K562 (cell line): ENCODE measurements around the gene NUBPL. TPM values are rescaled to one million over a fixed set of nuclear protein-coding genes. Genes with fewer than 3 reads are reported as not detected.

Experiments
- ATAC-seq: fragments of 200-7000 bp; cut with Tn5 transposase; 3 replicates; pipeline ENCODE4 v1.9.1; 2020; ENCODE audit warnings: moderate library complexity
- BruUV-seq: library from RNA; stranded (reverse); fragments of 400-500 nt; replicated peaks from 2 replicates; lab custom pipeline; 2021; lab: Mats Ljungman, UMichigan
- CTCF ChIA-PET: fragments of 300-600 bp; formaldehyde crosslinking; extraction: SDS; loops from one replicate; lab custom pipeline; 2021; ENCODE audit warnings: low intra/inter-chr PET ratio; lab: Yijun Ruan, JAX
- POLR2A ChIA-PET: fragments of 300-600, 350-650 bp; sonication (Branson Sonifier 250); formaldehyde crosslinking; extraction: SDS; loops from one replicate; lab custom pipeline; 2021; ENCODE audit warnings: antibody characterized with exemption, inconsistent platforms; lab: Yijun Ruan, JAX
- DNase-seq, 4 experiments: peaks; one replicate each; pipeline versions ENCODE4 v3.0.0 to v3.0.0-alpha.2; 2011 to 2018; ENCODE audit warnings: low spot score in 3 of 4, mixed read lengths in 3 of 4; ENCODE audit errors: extremely low read depth in 1 of 4
- FAIRE-seq: peaks from 2 replicates; lab custom pipeline; 2011; peaks lifted over from hg19 to GRCh38; lab: Jason Lieb, UNC
- H2AFZ ChIP-seq: 2 replicates; pipeline ENCODE4 v1.6.0; 2011; ENCODE audit warnings: low read depth, low read length, control low read depth, inconsistent platforms
- H3K27ac ChIP-seq: fragments of 200-600 bp; 3 replicates; pipeline ENCODE4 v1.8.0; 2011; ENCODE audit warnings: low read depth, mild to moderate bottlenecking, control low read depth, inconsistent platforms, low read length, moderate library complexity, mixed read lengths; ENCODE audit errors: extremely low read depth
- H3K27me3 ChIP-seq, 2 experiments: fragments of 300-600 bp in 1 of 2; 2 replicates in 1 of 2; 3 replicates in 1 of 2; pipeline versions ENCODE4 v1.6.0 to v1.8.0; 2011; ENCODE audit warnings: inconsistent platforms in 2 of 2, low read length in 2 of 2, mild to moderate bottlenecking in 1 of 2, mixed read lengths in 1 of 2, moderate library complexity in 1 of 2; ENCODE audit not compliant: control insufficient read depth in 2 of 2, insufficient read depth in 2 of 2
- H3K36me3 ChIP-seq: fragments of 300-600 bp; 3 replicates; pipeline ENCODE4 v1.8.0; 2011; ENCODE audit warnings: mild to moderate bottlenecking, low read length, inconsistent platforms; ENCODE audit not compliant: control insufficient read depth, insufficient read depth
- H3K4me1 ChIP-seq, 2 experiments: fragments of 200-600 bp in 1 of 2; replicated peaks in 1 of 2; 2 replicates in 1 of 2; 3 replicates in 1 of 2; pipeline versions ENCODE4 v1.5.1 to v1.8.0; 2011; ENCODE audit warnings: inconsistent platforms in 2 of 2, low read length in 2 of 2, mild to moderate bottlenecking in 1 of 2, mixed read lengths in 1 of 2, moderate library complexity in 1 of 2; ENCODE audit not compliant: control insufficient read depth in 2 of 2, insufficient read depth in 2 of 2
- H3K4me2 ChIP-seq: 2 replicates; pipeline ENCODE4 v1.6.1; 2011; ENCODE audit warnings: low read length, control low read depth, inconsistent platforms, mixed read lengths; ENCODE audit not compliant: insufficient read depth
- H3K4me3 ChIP-seq: fragments of 200-600 bp; sonication (generic), shearing (Covaris generic); 2 replicates; pipeline ENCODE4 v1.5.1; 2016; ENCODE audit warnings: control low read depth, inconsistent platforms
- H3K79me2 ChIP-seq: fragments of 200-600 bp; 3 replicates; pipeline ENCODE4 v1.8.0; 2011; ENCODE audit warnings: low read length, inconsistent platforms; ENCODE audit not compliant: control insufficient read depth, insufficient read depth
- H3K9ac ChIP-seq, 2 experiments: 2 replicates each; pipeline versions ENCODE4 v1.6.0 to v1.6.1; 2011; ENCODE audit warnings: low read depth in 2 of 2, low read length in 2 of 2, control low read depth in 1 of 2, inconsistent platforms in 1 of 2, mild to moderate bottlenecking in 1 of 2, mixed read lengths in 1 of 2; ENCODE audit not compliant: insufficient read depth in 1 of 2
- H3K9me1 ChIP-seq: one replicate; pipeline ENCODE4 v1.6.0; 2011; ENCODE audit warnings: inconsistent platforms, mild to moderate bottlenecking, low read length, moderate library complexity; ENCODE audit not compliant: control insufficient read depth, insufficient read depth
- H3K9me3 ChIP-seq: replicated peaks from 2 replicates; pipeline ENCODE4 v1.5.1; 2011; ENCODE audit warnings: low read depth, low read length, inconsistent platforms; ENCODE audit not compliant: control insufficient read depth, insufficient read depth
- H4K20me1 ChIP-seq: replicated peaks from 2 replicates; pipeline ENCODE4 v1.6.1; 2011; ENCODE audit warnings: low read length, inconsistent platforms, mixed read lengths; ENCODE audit not compliant: control insufficient read depth, insufficient read depth
- CBX8 ChIP-seq: fragments of 200-600 bp; sonication (generic); IDR thresholded peaks from 2 replicates; pipeline ENCODE4 v1.6.1; 2012; ENCODE audit warnings: borderline replicate concordance, mixed run types, low read depth, mild to moderate bottlenecking, moderate library complexity, mixed read lengths, low read length, control low read depth, inconsistent platforms; ENCODE audit not compliant: poor library complexity, severe bottlenecking; ENCODE audit errors: extremely low read depth
- CHCHD3 ChIP-seq: fragments of 250-450 bp; sonication (Bioruptor Pico); IDR thresholded peaks from 2 replicates; pipeline ENCODE4 v2.1.2; 2022; ENCODE audit warnings: mild to moderate bottlenecking
- EHMT2 ChIP-seq: fragments of 450-650 bp; IDR thresholded peaks from 2 replicates; pipeline ENCODE4 v1.6.1; 2018; ENCODE audit warnings: antibody characterized with exemption
- HSF4 ChIP-seq: fragments of 250-450 bp; sonication (Bioruptor Pico); IDR thresholded peaks from 2 replicates; pipeline ENCODE4 v2.1.2; 2022; ENCODE audit warnings: mild to moderate bottlenecking, moderate library complexity, borderline replicate concordance
- MCM5 ChIP-seq: fragments of 450-650 bp; IDR thresholded peaks from 2 replicates; pipeline ENCODE4 v1.6.1; 2016; ENCODE audit warnings: low read depth
- SNIP1 ChIP-seq: fragments of 450-650 bp; IDR thresholded peaks from 2 replicates; pipeline ENCODE4 v1.7.1; 2017; ENCODE audit warnings: low read depth, mild to moderate bottlenecking
- SP1 ChIP-seq: sonication (generic); formaldehyde crosslinking; IDR thresholded peaks from 2 replicates; pipeline ENCODE4 v1.8.1; 2022; ENCODE audit warnings: mild to moderate bottlenecking, missing genetic modification reagents
- TEAD1 ChIP-seq, 2 experiments: fragments of 450-650 bp in 1 of 2; sonication (generic) in 1 of 2; formaldehyde crosslinking; IDR thresholded peaks; 2 replicates each; pipeline versions ENCODE4 v1.4.0 to v1.8.0; 2020 to 2022; ENCODE audit warnings: mild to moderate bottlenecking in 2 of 2, missing genetic modification reagents in 1 of 2
- THRAP3 ChIP-seq: fragments of 450-650 bp; IDR thresholded peaks from 2 replicates; pipeline ENCODE4 v1.6.1; 2016; ENCODE audit warnings: mild to moderate bottlenecking, inconsistent platforms, borderline replicate concordance
- ZBED1 ChIP-seq: IDR thresholded peaks from 2 replicates; pipeline ENCODE4 v1.6.1; 2014
- ZBTB8A ChIP-seq: fragments of 450-650 bp; IDR thresholded peaks from 2 replicates; pipeline ENCODE4 v1.6.1; 2018; ENCODE audit warnings: mild to moderate bottlenecking, moderate library complexity; ENCODE audit not compliant: partially characterized antibody
- ZNF184 ChIP-seq: sonication (generic); formaldehyde crosslinking; IDR thresholded peaks from 2 replicates; pipeline ENCODE4 v1.5.0; 2020; ENCODE audit warnings: missing genetic modification reagents
- ZNF311 ChIP-seq: fragments of 250-450 bp; sonication (Bioruptor Pico); IDR thresholded peaks from 2 replicates; pipeline ENCODE4 v1.4.0; 2020; ENCODE audit warnings: mild to moderate bottlenecking, moderate library complexity
- WGBS: fragments of 100-300 bp; shearing (Covaris generic); methylation state at CpG from one replicate; pipeline ENCODE4 v1.1.6; 2016; ENCODE audit warnings: low coverage, mixed read lengths; ENCODE audit not compliant: insufficient coverage; ENCODE audit errors: missing lambda C conversion rate; 5-methylcytosine and 5-hydroxymethylcytosine counted together
- in situ Hi-C: fragments of 300-500 bp; cut with MboI; formaldehyde crosslinking; loops from 4 replicates; pipeline ENCODE4 v1.15.0; 2018; ENCODE audit warnings: inconsistent platforms, mixed read lengths
- intact Hi-C: fragments of 100-400 bp; cut with micrococcal nuclease; formaldehyde crosslinking; loops from 2 replicates; pipeline ENCODE4 v1.14.2; 2022
- polyA plus RNA-seq, 8 experiments: library from polyadenylated mRNA; depleted of rRNA in 4 of 8; stranded (reverse) in 5 of 8; unstranded in 3 of 8; fragments of >200 nt; fragmentation: Nextera tagmentation in 2 of 8; fragmentation: Illumina TruSeq in 1 of 8; extraction: Ambion mirVana in 2 of 8; extraction: Trizol in 1 of 8; gene quantifications; 2 replicates each; pipeline versions ENCODE4 v1.2.1 to v1.2.3, GENCODE V29; 2011 to 2014; ENCODE audit warnings: inconsistent platforms in 1 of 8, missing spikeins in 1 of 8
- total RNA-seq, 7 experiments: library from RNA; depleted of rRNA in 6 of 7; stranded (reverse); fragments of >200 nt in 6 of 7; fragmentation: Illumina TruSeq in 2 of 7; extraction: Trizol in 2 of 7; gene quantifications; 2 replicates each; pipeline versions ENCODE4 v1.2.1 to v1.2.3, GENCODE V29; 2011 to 2021; ENCODE audit warnings: low replicate concordance in 1 of 7
- TF ChIP-seq, protein P1 (sequence below): fragments of 450-650 bp; formaldehyde crosslinking; IDR thresholded peaks from 2 replicates; pipeline ENCODE4 v1.4.0; 2020; ENCODE audit warnings: mild to moderate bottlenecking
- TF ChIP-seq, protein P2 (sequence below): fragments of 200-800 bp; sonication (Bioruptor generic); IDR thresholded peaks from 2 replicates; pipeline ENCODE4 v1.6.1; 2017; ENCODE audit warnings: missing genetic modification characterization, missing compliant biosample characterization

The NUBPL gene
- total and polyA plus RNA-seq, 9 of the 15 experiments (the other 6 are each of a cell fraction or from before 2014, with no cell fraction given), result 3.2 to 8.7 (median 6.1) TPM

- DNase-seq, result no peak
- no peak overlapping the region for H3K4me2 ChIP-seq
- H3K27ac ChIP-seq, result no peak overlapping the region
- H3K4me1 ChIP-seq, result no peaks in the 10 kb centered on the region
- intact Hi-C loops, result no loop called here
- TF ChIP-seq HSF4 (CRISPR knock-in tag) (no peak), TEAD1 (CRISPR knock-in tag; IDR thresholded peaks at IDR 0.05) (no peak), SP1 (CRISPR knock-in tag) (no peak), THRAP3 (no peak)
- TF ChIP-seq, all 486 proteins: peak for 0
- Histone ChIP-seq H3K27me3 (no peaks in the 10 kb centered on the region), H3K9me1 (no peaks in the 10 kb centered on the region), H3K79me2 (no peaks in the 10 kb centered on the region), H4K20me1 (no peaks in the 10 kb centered on the region), H2AFZ (no peak overlapping the region), H3K4me3 (no peak overlapping the region), H3K9me3 (no peaks in the 10 kb centered on the region), H3K9ac (no peak overlapping the region), H3K36me3 (no peaks in the 10 kb centered on the region)
- in situ Hi-C loops, result no loop called here
- CTCF ChIA-PET, result no interaction called here
- no TSS peak for BruUV-seq
- no peak for ATAC-seq
- WGBS, result 30% methylated on average over 2 of the region's 2 CpGs
- POLR2A ChIA-PET, result no interaction called here
- no peak for FAIRE-seq
Measured at GRCh38 chr14:31854508-31855075, 293.4 kb downstream of the NUBPL start.

- CTCF ChIA-PET, result no interaction called here
- TF ChIP-seq SNIP1 (no peak), ZBTB8A (no peak), CHCHD3 (CRISPR knock-in tag) (no peak), ZNF311 (CRISPR knock-in tag) (no peak), MCM5 (no peak), CBX8 (no peak), ZBED1 (no peak), ZNF184 (CRISPR knock-in tag) (no peak), EHMT2 (no peak)
- TF ChIP-seq, protein P1, sequence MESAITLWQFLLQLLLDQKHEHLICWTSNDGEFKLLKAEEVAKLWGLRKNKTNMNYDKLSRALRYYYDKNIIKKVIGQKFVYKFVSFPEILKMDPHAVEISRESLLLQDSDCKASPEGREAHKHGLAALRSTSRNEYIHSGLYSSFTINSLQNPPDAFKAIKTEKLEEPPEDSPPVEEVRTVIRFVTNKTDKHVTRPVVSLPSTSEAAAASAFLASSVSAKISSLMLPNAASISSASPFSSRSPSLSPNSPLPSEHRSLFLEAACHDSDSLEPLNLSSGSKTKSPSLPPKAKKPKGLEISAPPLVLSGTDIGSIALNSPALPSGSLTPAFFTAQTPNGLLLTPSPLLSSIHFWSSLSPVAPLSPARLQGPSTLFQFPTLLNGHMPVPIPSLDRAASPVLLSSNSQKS (CRISPR knock-in tag), result no peak
- TF ChIP-seq, protein P2, sequence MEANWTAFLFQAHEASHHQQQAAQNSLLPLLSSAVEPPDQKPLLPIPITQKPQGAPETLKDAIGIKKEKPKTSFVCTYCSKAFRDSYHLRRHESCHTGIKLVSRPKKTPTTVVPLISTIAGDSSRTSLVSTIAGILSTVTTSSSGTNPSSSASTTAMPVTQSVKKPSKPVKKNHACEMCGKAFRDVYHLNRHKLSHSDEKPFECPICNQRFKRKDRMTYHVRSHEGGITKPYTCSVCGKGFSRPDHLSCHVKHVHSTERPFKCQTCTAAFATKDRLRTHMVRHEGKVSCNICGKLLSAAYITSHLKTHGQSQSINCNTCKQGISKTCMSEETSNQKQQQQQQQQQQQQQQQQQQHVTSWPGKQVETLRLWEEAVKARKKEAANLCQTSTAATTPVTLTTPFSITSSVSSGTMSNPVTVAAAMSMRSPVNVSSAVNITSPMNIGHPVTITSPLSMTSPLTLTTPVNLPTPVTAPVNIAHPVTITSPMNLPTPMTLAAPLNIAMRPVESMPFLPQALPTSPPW (CRISPR knock-in tag), result no peak
Measured at GRCh38 chr14:31855262-31855661, 294.1 kb downstream of the NUBPL start.

More at GRCh38 chr14:31855262-31855661, 294.1 kb downstream of the NUBPL start:
- Histone ChIP-seq H3K27ac (no peak overlapping the region), H3K4me2 (no peak overlapping the region), H3K9ac (no peak overlapping the region), H3K9me3 (no peaks in the 10 kb centered on the region), H3K79me2 (no peaks in the 10 kb centered on the region), H3K4me3 (no peak overlapping the region), H2AFZ (no peak overlapping the region), H3K36me3 (no peaks in the 10 kb centered on the region), H4K20me1 (no peaks in the 10 kb centered on the region), H3K27me3 (no peaks in the 10 kb centered on the region), H3K4me1 (no peaks in the 10 kb centered on the region; a peak in 1 of 5 replicates), H3K9me1 (no peaks in the 10 kb centered on the region)
- in situ Hi-C loops, result no loop called here
- DNase-seq, result no peak
- intact Hi-C loops, result no loop called here
- no peak for ATAC-seq
- 40% methylated on average over 1 of the region's 1 CpG for WGBS
- BruUV-seq, result no TSS peak
- POLR2A ChIA-PET, result no interaction called here
- no peak for FAIRE-seq
